HG03175 (cell line): ENCODE data around the gene OR5C1.
"Not testable (repeated sequence)": the region's sequence is repeated elsewhere in the genome, so short reads cannot be mapped to it uniquely, and the experiment has no call there.

Experiments used
- ATAC-seq: cut with Tn5 transposase; IDR thresholded peaks from one replicate; pipeline ENCODE4 v1.9.1; 2021; ENCODE audit warnings: mild to moderate bottlenecking, moderate library complexity; ENCODE audit not compliant: unreplicated experiment

OR5C1 gene

DNA sequence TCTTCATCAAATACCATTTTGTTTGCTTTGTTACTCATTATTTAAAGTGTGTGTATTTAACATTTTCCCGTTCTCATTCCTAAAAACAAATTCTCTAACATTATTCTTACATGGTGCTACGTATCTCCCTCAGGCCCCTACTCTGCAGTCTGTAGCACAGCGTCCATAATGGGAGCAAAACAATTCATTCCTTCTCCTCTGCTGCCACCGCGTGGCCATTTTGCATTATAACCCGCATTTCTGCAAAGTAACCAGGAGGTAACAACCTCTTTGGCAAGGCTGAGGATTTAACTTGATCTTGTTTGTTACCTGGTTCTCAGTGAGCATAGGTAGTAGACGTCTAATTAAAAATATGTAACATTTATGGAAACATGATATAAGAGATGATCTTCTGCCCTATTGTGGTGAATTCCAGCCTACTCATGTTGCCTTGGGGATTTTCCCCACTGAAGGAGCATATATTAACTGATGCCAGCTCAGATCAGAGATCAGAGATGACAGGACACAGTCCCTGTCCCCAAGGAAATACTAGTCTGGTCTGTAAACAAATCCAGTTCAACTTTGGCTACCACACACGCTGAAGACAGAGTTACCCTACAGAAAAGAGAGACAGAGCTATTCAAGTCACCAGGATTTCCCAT lies 21.7 kb downstream of the OR5C1 start:
- ATAC-seq, result peak; percentile 83

DNA sequence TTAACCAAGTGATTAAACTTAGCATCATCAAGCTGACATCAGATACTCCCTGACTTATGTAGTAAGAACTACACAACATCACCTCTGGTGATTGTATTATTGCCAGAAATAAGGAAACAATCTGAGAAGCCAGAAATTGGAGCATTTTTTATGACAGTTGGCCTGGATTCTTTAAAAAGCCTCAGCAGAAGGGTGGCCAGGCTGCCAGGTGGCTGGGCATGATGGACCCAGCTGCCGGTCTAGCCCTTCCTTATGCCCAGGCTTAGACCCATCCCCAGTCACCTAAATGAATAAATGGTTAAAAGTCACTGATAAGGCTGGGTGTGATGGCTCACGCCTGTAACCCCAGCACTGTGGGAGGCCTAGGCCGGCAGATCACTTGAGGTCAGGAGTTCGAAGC lies 24.0 kb downstream of the OR5C1 start:
- ATAC-seq, result no peak

GRCh38 chr9:122814545-122814944 lies 25.8 kb downstream of the OR5C1 start:
- ATAC-seq, result no peak

DNA sequence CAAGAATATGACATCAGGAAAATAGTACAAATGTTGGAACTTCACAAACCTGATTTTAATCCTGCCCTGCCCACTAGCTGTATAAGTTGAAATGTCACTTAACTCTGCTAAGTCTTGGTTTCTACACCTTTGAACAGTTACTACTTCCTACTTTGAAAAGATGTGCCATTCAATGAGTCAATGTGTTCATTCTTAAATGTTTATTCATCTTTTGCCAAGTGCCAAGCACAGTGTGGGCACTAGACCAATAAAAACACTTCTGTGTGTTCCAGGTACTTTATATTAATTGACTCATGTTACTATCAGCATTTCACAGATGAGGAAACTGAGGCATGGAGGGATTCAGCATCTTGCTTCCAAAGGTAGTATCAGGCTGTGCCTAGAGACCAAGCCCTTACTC lies 26.8 kb downstream of the OR5C1 start:
- ATAC-seq, result no peak

- no peak for ATAC-seq
Measured at GRCh38 chr9:122816163-122816867, 27.6 kb downstream of the OR5C1 start.

DNA sequence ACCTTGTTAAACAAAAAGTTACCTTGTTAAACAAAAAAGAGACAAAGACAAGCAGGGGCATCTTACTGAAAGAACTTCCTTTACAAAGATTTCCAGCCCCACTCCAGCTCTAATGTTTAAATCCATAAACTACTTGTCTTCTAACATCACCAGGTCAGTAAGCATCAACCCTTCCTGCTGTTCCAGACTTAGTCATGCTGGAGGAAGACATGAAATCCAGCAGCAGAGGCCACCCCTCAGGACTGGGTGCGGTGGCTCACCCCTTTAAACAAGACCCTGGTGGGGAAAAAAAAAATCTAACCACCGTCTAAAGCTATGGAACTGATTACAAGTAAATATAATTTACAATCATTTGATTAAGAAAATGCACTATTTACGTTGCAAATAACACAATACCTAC lies 30.6 kb downstream of the OR5C1 start:
- ATAC-seq, result no peak

GRCh38 chr9:122819791-122820489 lies 31.2 kb downstream of the OR5C1 start:
- no peak for ATAC-seq

DNA sequence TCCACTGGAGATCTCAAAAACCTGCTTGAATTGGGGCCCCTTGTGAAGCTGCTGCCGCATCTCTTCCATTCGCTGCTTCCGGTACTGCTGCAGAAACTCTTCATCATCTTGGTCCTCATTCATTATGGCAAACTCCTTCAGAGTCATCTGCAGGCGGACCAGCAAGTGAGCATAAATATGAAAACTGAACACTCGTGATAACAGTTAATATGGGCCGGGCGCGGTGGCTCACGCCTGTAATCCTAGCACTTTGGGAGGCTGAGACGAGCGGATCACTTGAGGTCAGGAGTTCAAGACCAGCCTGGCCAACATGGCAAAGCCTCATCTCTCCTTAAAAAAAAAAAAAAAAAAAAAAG lies 31.7 kb downstream of the OR5C1 start:
- no peak for ATAC-seq

DNA sequence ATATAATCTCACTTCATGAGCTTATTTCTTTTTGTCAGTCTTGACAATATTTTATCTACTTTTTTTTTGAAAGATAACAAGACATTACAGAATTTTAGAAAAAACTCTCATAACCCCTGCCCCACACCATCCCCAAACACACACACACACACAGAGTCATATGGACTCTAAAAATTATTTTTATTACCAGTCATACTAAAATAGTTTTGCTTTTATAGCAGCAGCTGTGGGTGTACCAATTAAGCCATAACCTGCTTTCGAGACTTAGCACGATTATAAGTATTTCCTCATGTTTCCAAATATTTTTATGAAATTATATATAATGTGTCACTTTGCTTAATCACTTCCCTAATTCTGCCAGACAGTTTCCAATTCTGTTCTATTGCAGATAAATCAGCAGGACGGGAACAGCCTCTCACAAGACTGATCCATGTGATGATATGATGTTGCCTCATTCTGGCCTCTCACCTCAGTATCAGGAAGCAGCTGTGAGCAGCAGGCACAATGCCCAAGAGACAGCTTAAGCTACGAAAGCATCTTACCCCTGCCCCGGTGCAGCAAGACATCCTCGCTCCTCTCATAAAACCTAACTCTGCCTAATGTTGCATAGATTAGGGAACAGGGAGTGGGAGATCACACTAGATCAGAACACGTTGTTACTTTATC lies 32.7 kb downstream of the OR5C1 start:
- ATAC-seq, result no peak

- ATAC-seq, result no peak
Measured at GRCh38 chr9:122822056-122822455, 33.3 kb downstream of the OR5C1 start.

DNA sequence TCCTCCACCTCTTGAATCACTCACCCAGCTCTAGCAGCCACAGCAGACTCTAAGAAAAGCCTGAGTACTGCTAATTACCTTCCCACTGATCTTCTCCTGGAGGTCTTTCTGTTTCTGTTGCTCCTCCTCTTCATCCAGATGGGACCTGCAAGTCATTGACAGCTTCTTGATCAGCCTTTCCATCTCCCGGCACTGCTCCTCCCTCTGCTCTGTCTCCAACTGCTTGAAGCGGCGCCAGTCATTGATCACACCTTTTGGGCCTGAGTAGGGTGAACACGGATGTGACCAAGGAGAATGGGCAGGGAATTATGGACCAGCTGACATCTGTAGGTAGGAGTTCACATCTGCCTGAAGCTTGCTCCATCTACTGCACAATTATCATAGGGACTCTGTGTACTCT lies 34.2 kb downstream of the OR5C1 start:
- no peak for ATAC-seq

DNA sequence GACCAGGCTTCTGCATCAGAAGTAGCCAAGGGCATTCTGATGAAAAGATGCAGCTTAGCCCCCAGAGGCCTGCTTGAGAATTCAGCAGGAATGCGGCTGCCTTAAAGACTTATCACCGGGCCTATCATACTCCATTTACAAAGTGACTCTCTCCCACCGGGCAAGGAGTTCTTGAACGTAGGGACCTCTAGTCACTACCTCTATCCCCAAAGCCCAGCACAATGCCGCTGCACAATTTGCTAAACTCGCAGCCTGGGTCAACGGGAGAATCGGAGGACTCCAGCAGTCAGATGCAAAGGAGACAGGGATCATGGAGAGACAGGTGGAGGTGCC lies 39.0 kb downstream of the OR5C1 start:
- ATAC-seq, result no peak

GRCh38 chr9:122828965-122829284 lies 40.2 kb downstream of the OR5C1 start:
- not testable (repeated sequence) for ATAC-seq

DNA sequence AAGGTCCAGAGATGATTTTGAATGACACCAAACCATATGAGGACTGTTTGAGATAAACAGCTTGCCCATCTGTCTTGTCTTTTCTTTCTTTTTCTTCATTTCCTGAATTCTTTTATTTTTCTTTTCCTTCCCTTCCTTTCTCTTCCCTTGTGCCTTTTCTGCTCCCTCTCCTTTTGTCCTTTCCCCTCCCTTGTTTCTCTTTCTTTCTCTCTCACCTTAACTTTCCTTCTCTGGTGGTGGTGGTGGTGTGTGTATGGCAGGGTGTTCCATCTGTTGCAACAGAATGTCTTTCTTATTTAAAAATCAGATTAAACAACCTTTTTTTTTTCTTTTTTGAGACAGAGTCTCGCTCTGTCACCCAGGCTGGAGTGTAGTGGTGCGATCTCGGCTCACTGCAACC lies 43.5 kb downstream of the OR5C1 start:
- no peak for ATAC-seq

DNA sequence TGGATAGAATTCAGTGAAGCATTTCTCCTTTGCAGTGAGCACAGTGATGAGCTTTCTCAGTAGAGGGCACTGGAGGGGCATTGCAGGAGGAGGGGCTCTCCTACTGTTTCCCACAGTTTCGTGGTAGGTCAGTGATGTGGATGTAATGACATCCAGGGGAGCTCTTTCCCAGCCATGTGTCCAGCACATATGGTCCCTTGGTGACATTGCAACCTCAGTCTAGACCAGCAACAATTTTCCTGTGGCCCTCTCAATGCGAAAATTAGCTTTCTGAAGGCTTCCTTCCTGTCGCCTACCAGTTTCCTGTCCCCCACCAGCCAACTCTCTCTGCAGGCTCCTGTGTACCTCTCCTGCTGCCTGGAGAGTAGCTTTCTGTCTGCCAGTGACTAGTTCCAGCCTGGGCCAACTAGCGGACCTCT lies 46.6 kb downstream of the OR5C1 start:
- ATAC-seq, result no peak

- no peak for ATAC-seq
Measured at GRCh38 chr9:122837266-122837850, 48.6 kb downstream of the OR5C1 start.

DNA sequence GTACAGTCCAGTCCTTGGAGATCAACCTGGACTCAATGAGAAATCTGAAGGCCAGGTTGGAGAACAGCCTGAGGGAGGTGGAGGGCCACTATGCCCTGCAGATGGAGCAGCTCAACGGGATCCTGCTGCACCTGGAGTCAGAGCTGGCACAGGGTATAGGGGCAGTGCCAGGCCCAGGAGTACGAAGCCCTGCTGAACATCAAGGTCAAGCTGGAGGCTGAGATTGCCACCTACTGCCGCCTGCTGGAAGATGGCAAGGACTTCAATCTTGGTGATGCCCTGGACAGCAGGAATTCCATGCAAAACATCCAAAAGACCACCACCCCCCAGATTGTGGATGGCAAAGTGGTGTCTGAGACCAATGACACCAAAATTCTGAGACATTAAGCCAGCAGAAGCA lies 49.7 kb downstream of the OR5C1 start:
- ATAC-seq, result not testable (repeated sequence)
